HG03135 (cell line): Measurements from ENCODE around the gene B3GALT6.

Experiments used
- ATAC-seq: cut with Tn5 transposase; IDR thresholded peaks from one replicate; pipeline ENCODE4 v1.9.1; 2021; ENCODE audit warnings: mild to moderate bottlenecking, moderate library complexity; ENCODE audit not compliant: unreplicated experiment

B3GALT6 gene

DNA sequence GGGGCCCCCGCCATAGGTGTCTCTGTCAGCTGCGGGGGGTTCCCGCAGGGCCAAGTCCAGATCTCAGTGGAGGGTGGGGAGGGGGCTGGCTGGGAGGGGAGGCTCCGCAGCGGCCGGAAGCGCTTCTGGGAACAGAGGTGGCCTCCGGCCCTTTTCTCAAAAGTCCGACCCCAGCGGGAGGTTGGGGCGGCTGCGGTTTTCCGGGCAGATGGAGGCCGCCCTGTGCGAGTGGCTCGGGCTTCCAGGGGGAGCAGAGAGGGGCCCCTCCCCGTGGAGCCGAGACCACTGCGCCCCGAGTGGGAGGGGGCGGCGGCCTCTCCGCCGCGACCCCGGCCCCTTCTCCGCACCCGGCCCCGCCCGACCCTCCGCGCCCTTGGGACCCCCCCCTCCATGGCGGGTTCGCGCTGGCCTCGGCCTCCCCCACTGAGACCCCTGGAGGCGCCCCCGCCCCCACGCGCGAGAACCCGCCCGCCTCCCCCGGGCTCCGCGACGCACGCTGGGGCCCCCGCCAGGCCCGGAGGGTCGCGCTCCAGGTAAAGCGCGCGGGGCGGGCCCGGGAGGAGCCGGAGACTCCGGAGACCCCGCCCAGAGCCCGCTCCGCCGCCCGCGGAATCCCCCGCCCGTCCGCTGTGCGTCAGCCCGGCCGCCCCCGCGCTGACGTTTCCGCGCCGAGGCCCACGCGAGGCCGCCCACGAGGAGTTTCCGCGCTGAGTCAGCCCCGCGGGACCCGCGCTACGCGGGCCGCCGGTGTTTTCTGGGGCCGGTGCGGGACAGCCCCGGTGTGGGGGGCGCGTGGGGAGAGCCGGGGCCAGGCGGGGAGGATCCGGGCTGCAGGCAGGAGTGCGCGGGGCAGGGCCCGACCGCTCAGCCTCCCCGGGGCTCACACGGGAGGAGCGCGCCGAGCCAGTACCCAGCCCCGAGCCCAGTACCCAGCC lies 30.9 kb upstream of the B3GALT6 start:
- ATAC-seq, result peak; percentile 45

DNA sequence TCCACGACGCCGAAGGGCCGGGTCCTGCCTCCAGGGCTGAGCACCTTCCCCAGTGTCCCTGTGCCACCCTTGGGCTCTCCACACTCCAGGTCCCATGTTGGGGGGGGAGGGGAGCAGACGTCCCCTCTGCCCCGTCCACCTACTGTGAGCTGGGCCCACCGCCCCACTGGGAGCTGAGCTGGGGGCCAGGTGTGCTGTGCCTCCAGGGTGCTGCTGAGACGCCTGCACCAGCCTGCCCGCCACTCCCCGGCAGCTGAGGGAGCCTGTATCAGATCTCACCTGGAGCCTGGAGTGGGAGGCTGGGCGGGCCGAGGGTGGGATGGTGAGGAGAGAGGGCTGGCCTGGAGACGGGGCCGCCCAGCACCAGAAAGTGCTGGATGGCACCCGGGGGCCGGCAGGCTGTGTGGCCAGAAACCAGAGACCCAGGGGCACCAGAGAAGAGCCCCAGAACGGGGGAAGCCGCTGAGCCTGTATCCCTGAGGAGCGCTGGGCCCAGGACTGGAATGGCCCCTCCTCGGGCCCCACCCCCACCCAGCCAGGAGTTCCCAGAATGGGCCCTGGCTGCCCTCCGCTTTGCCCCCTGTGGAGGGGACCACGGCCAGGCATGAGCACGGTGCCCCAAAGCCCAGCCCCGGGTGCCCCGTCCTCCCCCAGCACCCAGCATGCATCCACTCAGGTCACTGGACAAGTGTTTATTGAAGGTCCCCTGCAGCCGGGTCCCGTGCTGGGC lies 29.0 kb upstream of the B3GALT6 start:
- no peak for ATAC-seq

DNA sequence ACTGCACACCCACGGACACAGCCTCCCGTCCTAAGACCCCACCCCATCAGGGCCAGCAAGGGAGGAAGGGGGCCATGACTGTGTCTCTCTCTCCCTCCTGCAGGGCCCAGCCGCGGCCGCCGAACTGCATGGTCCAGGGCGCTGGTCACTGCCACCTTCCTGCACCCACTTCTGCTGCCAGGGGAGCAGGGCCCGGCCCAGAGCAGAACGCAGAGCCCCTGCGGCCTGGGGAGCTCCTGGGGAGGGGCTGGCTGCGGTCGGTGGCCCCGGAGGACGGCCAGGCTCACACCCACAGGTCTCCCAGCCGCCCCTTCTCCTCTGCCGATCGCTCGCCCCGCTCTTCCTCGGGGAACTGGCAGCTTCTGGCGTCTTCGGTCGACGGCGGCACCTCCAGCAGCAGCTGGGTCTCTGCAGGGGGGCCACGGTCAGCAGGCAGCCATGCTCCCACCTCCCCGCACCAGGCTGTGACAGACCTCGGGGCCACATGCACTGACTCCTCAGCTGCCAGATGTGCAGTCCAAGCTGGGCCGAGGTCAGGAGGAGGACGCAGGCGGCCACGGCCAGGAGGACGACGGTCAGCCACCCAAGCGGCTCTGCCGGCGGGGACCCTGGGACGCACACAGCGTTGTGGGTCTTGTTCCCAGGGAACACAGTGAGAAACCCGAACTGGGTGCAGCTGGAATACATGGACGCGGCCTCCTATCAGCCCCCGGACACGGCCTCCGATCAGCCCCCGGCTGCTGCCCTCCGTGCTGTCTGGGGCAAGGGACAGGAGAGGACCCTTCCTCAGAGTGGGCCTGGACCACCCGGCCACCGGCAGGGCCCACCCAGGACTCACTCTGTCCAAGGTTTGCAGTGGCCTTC lies 28.2 kb upstream of the B3GALT6 start:
- no peak for ATAC-seq

DNA sequence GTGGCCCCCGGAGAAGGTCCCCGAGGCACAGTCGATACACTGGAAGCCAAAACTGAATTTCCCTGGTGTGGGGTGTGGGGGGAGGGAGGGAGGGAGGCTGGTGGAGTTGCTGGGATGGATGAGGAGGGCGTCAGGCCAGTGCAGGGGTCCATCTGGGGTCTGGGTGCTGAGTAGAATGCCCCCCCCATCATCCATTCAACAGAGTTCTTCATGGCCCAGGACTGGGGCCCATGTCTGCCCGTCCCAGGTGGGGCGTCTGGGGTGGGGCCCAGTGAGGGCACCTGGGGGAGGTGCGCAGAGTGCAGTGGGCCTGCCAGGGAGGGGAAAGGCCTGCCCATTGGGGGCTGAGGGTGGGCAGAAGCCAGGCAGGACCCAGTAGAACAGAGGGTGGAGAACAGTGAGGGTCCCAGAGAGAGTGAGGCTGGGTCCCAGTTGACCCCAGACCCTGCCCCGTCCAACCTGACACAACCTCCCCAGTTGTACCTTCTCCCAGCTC lies 27.6 kb upstream of the B3GALT6 start:
- no peak for ATAC-seq

DNA sequence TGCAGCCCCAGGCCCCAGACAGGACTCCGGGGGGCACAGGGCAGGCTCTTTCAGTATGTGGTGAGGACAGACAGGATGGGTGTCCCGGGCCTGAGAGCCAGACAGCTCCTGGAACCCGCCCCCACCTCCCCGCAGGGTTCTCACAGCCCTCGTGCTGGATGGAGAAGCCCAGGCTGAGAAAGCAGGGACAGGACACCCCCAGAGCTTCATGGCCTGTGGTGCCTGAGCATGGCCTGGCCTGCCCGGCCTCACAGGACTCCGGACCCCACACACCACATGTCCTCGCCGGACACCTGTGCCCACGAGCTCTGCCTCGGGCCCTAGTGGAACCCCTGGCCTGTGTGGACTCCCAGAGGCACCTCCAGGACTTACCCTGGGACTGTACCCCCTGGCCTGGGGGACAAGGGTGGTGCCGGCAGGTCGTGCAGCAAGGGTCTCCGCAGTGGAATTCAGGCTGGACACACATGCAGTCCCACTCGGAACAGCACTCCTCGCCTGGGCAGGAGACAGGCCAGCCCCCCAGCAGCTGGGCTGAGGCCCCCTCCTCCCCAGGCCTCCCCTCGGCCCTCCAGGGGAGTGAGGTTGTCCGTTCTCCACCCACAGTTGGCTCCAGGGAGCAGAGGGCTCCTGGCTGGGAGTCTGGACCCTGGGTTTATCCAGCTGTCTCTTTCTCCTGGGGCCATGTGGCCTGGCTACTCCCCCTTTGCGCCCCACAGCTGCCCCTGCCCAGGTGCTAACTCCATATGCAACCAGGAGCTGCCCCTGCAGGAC lies 26.9 kb upstream of the B3GALT6 start:
- ATAC-seq, result no peak

DNA sequence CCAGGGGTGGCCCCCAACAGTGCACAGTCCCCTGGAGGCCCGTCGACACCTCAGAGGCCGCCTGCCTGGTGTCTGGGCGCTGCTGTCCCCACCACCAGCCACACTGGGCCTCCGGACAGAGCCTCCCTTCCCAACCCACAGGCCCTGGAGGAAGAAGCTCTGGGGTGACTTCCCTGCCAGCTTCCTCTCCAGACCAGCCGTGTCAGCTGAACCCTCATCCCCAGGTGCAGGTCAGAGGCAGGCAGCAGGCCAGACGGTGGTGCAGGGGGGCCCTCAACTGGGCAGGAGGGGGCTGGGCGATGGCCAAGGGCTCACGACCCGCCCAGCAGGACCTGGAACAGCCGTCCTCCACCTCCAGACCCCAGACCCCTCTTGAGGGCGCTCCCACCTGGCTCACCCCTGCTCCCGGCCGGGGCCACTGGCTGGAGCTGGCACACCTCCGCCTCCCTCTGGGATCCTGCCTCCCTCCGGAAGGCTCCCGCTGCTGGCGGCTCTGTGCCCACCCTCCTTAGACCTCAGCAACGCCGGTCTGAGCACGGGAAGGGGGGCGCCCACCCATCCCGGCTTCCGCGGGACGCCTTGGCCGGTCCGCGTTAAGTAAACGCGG lies 26.2 kb upstream of the B3GALT6 start:
- ATAC-seq, result no peak

DNA sequence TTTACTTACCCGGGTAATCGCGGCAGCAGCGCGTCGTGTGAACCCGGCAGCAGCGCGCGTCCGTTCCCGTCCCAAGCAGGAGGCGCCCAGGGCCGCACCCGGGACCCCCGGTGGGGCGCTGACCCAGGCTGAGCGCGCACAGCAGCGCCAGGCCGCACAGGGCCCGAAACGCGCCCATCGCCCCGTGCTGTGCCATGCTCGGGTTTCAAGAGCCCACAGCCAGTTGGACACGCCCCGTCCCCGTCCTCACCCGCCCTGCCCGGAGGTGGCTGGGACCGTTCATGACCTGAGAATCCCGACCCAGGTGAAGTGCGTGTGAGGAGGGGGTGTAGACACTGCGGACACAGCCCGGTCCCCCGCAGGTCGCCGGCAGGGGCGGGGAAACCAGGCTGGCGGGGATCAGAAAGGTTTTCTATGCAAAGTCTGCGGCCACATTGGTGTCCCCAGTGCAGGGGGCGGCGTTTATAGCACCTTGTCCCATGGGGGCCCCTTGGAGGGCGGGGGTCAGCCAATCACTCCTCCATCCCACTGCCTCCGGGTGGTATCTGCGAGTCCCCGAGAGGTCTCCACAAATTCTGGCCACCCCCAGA lies 25.6 kb upstream of the B3GALT6 start, which contains the start of gene TNFRSF18:
Gene TNFRSF18 (minus strand): TSS at position 217 of the 590 bp plus-strand sequence. CDS start 21 bp downstream, at position 196.
- no peak for ATAC-seq

DNA sequence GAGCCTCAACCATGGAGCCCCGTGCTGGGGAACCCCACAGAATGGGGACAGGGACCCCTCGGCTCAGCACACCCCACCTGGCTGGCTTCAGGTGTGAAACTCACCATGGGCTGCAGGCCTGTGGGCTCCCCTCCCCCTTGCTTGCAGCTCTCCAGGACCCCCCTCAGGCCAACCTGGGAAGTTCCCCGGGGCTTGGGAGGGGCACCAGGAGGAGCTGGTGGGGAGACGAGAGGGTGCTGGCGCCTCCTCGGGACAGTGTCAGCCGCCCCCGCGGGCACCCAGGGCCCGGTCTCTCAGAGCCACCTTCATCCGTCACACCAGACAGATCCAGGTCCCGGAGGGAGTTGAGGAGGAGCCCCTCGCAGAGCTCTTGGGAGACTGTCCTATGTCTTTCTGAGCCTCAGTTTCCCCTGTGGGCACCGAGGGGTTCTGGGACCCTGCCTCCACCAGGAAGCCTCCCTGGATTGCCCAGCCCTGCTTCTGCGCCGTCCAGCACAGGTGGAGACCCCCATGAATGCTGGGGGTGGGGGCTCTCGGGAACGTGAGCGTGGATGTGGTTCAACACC lies 25.0 kb upstream of the B3GALT6 start:
- ATAC-seq, result no peak

DNA sequence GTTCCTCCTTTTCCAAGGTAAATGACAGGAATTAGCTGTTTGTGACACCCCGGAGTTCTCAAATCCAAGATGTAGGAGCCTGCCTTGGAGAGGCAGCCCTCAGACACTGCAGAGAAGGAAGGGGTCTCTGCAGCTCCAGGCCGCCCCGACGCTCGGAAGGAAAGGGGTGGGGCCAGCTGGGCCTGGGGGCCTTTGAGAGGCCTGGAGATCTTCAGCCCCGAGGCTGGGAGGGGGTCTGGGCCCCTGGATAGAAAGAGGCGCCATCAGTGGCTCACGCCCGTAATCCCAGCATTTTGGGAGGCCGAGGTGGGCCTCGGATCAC lies 24.5 kb upstream of the B3GALT6 start:
- no peak for ATAC-seq

DNA sequence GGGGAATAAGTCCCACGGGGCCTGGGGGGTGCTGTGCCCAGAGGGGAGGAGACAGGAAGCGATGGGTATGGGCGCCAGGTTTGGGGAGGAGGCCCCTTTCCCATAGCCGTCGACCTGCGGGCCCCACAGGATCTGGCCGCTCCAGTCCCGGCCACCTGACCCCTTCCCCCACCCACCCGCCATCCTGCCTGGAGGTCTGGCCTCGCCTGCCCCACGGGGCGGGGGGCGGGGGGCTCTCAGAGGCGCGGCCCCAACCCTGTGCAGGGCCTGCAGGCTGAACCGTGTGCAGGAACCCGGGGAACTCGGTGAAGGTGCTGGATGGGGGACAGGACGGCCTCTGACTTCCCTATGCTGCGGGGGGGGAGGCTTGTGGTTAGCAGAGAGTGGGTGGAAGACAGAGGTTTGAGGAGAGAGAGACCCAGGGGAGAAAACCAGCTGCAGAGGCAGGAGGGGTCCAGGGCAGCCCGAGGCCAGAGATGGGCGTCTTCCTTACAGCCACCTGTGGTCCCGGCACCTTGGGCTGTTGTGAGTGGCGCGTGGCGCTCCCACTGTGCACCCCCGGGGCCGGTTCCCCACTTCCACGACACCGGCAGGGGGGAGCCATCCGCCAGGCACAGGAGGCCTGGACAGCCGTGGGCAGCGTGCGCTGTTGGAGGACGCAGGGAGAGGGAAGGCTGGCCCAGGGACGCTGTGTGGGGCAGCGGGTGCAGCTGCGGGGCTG lies 23.2 kb upstream of the B3GALT6 start:
- no peak for ATAC-seq

DNA sequence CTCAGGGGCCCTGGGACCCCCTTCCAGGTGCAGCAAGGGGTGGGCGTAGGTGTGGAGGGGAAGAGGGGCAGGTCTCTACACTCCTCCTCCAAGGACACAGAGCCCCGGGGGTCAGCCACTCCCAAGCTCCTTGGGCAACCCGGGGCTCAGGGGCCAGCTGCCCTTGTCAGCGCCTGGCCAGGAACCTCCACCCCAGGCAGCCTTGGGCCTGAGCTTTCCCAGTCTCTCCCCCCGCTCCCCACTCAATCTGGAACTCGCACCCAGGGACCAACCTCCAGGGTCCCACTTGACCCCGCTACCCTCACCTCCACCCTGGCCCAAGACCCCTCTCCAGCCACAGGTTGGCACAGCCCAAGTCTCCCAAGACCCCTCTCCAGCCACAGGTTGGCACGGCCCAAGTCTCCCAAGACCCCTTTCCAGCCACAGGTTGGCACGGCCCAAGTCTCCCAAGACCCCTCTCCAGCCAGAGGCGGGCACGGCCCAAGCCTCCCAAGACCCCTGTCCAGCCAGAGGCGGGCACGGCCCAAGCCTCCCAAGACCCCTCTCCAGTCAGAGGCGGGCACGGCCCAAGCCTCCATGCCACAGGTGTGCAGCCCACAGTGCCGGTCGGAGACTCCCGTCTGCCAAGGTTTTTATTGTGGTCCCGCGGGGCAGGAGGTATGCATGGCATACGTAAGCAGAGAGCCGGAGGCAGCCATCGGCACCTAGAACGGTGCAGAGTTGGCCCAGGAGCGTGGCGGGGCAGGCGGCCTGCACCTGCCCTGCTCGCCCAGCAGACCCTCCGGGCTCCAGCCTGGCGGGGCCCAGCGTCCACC lies 21.1 kb upstream of the B3GALT6 start:
- no peak for ATAC-seq

DNA sequence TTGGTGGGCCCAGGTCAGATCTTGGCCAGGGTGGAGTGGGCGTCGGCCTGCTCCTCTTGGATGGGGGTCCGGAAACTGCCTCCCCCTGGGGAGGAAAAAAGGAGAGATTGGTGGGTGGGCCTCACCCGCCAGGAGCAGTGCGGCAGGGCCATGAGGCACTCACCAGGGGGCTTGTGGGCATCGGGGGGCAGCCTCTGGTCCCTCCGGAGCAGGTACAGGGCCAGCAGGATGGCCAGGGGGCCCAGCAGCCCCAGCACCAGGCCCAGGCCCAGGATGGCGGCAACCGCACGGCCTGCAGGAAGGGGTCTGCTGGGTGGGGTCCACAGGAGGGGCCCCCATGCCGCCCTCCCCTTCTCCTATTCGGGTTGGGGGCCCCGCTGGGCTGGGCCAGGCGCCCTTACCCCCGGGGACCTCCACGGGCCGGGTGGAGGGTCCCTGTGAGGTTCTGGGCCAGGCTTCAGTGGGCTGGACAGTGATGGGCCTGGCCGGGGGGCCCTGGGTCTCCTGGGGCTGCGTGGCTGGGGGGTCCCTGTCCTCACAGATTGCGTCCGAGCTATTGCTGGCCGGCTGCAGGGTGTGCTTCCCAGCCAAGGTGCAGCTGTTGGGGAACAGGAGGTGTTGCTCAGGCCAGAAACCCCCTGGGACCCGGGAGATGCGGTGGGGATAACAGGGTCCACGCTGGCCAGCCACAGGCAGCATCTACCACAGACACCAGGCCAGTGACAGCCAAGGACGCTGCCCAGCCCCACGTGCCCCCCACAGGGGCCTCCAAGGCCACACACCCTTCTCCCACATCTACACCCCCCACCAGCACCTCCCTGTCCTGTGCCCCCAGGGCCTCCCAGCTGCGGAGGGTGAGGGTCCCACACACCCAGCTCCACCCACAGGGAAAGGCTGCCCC lies 20.2 kb upstream of the B3GALT6 start:
- no peak for ATAC-seq

DNA sequence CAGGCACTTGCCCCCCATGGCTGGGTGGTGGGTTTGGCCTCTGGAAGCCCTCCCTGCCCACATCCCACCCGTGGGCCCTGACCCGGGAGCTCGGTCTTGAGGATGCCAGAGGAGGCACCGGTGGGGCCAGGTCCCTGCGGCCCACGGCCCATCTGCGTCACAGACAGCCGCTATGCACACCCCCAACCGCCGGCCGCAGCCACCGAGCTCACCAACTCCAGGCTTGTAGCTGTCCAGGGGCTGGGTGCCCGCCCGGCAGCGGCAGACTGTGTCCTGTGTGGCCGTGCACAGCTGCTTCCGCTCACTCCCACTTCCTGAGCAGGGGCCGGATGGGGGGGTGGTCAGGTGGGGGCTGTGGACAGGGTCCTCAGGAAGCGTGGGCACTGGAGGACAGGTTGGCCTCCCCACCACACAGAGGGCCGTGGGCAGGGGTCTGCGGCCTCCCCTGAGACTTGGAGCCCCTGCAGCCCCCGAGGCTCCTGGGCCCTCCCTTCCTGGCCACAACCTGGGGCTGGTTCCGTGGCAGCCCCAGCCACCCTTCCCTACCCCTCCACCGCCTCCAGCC lies 19.2 kb upstream of the B3GALT6 start:
- ATAC-seq, result no peak

DNA sequence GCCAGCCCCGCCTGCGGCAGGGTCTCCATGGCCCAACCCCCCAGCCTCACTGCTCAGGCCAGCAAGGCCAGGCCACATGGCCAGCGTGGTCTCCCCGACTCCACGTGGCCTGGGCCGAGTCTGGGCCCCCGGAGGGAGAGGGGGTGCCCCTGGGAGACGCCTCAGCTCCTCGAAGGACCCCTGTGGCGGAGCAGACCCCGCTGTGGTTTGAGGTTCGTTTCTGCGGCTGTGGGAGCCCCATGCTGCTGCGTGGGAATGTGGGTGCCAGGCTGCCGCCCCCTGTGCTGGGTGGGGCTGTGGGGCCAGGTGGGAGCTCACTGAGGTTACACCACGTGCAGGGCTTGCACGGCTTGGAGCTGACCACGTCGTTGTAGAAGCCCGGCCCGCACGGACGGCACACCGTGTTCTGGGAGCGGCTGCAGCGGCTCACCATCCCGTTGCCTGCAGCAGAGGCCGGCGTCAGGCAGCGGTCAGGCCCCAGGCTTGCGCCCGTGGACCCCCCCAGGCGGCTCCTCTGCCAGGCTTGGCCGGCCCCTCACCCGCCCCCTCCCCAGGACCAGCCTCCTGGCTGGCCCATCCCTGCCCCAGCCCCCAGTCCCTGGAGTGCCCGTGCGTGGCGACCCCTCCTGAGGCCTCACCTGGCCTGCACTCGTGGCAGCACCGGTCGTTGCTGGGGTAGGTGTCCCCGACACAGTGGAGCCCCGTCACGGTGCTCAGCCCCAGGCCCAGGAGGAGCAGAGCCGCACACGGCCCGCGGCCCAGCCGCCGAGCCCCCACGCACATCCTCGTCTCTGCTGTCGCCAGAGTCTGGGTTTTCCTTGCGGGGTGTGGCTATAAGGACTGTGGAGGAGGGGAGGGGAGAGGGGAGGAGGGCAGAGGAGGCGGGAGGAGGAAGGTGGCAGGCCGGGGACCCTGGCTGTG lies 18.4 kb upstream of the B3GALT6 start, which contains the start of gene TNFRSF4:
Gene TNFRSF4 (minus strand): TSS at position 809 of the 921 bp plus-strand sequence. CDS start 26 bp downstream, at position 783.
- ATAC-seq, result no peak

DNA sequence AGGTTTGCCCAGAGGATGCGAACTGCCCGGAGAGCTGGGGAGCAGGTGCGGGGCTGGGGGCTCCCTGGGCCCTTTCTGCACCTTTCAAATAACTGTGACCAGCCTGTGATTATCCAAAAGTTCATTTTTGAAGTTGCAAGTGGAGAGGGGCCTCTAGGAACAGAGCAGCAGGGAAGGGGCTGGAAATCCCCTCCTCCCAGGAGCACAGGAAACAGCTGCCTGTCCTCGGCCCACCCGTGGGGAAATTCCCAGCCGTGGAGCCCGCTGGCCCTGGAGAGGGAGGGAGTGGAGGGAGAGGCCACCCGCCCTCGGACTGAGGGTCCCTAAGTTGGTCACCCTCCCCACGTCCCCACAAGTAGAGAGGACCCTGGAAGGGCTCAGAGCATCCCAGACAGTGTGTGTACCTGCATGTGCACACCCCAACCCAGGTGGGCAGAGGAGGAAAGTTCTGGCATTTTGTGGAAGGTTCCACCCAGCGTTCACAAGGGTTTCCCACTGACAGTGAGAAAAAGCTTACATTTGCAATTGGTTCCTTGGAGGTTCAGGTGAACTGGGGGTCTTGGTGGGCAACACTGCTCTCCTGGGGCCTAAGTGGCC lies 16.9 kb upstream of the B3GALT6 start:
- ATAC-seq, result no peak
